Measurements from ENCODE around the gene DUSP7.

The DUSP7 gene

DNA sequence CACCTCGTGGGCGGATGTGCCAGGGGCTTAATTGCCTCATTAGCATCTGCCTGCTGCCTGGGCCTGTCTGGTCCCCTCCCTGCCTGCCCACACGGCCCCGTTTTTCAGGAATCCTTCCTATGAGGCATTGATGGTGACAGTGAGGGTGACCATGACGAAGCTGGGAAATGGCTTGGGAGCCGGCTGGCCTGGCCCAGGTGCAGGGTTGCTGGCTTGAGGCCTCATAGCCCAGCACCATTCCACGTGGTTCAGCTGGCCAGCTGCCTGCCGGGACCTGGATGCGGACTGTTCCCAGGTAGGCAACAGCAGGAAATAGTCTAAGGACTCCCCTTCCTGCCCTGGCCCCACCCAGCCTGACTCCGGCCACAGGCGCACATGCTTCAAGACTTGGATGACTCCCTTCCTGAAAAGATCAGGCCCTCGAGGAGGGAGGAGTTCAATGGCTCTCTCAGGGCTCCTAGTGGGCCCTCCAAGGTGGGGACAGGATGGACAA is 8.9 kb upstream of the DUSP7 start:
- DNase-seq (ENCODE audit: extremely low read depth, low read depth), result no peak
- TF ChIP-seq, protein P1, sequence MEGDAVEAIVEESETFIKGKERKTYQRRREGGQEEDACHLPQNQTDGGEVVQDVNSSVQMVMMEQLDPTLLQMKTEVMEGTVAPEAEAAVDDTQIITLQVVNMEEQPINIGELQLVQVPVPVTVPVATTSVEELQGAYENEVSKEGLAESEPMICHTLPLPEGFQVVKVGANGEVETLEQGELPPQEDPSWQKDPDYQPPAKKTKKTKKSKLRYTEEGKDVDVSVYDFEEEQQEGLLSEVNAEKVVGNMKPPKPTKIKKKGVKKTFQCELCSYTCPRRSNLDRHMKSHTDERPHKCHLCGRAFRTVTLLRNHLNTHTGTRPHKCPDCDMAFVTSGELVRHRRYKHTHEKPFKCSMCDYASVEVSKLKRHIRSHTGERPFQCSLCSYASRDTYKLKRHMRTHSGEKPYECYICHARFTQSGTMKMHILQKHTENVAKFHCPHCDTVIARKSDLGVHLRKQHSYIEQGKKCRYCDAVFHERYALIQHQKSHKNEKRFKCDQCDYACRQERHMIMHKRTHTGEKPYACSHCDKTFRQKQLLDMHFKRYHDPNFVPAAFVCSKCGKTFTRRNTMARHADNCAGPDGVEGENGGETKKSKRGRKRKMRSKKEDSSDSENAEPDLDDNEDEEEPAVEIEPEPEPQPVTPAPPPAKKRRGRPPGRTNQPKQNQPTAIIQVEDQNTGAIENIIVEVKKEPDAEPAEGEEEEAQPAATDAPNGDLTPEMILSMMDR (IDR thresholded peaks at IDR 0.05; ENCODE audit: low read depth, low read length), result no peak

DNA sequence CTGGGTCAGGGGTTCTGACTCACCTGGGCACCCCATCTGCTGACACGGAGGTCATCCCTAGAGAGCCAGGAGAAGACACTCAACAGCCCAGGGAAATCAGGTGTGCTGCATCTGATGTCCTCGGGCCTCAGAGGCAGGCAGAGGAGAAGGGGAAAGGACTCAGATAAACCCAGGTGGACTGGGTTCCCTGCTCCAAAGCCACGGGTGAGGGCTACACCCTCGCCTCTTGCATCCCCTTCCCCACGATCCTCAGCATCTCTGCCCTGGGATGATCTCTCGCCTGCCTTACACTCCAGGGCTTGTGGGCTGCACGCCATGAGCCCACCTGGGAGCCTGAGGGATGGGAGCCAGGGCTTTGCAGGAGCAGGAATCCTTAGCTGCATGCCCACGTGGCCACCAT is 8.2 kb upstream of the DUSP7 start:
- TF ChIP-seq, protein P1 (IDR thresholded peaks at IDR 0.05; ENCODE audit: low read depth, low read length), result no peak
- DNase-seq (ENCODE audit: extremely low read depth, low read depth), result no peak

DNA sequence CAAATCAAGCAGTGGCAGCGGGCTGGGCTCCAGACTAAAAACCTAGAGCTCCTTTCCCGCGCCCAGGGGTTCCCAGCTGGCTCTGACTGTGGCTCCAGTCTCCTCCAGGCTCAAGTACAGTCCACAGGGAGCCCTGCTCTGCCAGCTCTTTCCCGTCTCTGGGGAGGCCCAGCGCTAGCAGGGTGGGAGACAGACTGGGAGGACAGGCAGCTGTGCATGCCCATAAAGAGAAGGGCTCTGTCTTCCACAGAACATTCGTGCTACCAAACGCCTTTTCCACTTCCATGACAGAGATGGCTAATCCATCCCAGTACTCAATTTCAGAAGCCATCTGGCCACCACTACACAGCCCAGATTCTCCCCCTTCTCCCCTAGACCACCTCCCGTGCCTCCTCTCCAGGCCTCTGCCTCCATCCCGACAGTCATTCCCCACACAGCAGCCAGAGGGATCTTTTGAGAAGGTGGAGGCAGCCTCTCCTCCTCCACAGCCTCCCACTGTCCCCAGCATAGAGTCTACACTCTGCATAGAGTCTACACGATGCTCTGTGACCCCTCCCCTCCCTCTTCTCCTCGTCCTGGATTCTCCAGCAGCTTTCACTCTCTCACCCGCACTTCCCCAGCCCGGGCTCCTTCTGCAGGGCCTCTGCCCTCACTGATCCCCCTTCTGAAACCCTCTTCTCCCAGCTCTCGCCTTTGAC is 6.8 kb upstream of the DUSP7 start:
- DNase-seq (ENCODE audit: extremely low read depth, low read depth), result no peak
- TF ChIP-seq, protein P1 (IDR thresholded peaks at IDR 0.05; ENCODE audit: low read depth, low read length), result no peak

DNA sequence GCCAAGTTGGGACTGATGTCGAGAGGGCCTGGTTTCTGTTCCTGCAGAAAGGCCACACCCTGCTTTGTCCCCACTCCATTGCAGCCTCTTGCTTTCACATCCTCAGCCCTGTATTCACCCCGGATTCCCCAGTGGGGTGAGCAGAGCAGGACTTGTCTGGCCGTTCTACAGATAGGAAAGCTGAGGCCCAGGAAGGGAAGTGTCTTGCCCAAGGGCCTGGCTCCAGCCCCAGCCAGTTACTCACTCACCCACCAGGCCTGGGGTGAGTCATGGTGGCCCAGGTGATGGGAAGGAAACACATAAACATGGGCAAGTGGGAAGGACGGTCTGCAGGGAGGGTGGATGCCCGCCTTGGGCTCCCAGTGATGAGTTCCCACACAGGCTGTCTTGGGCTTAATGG is 6.1 kb upstream of the DUSP7 start:
- TF ChIP-seq, protein P1 (IDR thresholded peaks at IDR 0.05; ENCODE audit: low read depth, low read length), result no peak
- DNase-seq (ENCODE audit: extremely low read depth, low read depth), result peak; percentile 62

DNA sequence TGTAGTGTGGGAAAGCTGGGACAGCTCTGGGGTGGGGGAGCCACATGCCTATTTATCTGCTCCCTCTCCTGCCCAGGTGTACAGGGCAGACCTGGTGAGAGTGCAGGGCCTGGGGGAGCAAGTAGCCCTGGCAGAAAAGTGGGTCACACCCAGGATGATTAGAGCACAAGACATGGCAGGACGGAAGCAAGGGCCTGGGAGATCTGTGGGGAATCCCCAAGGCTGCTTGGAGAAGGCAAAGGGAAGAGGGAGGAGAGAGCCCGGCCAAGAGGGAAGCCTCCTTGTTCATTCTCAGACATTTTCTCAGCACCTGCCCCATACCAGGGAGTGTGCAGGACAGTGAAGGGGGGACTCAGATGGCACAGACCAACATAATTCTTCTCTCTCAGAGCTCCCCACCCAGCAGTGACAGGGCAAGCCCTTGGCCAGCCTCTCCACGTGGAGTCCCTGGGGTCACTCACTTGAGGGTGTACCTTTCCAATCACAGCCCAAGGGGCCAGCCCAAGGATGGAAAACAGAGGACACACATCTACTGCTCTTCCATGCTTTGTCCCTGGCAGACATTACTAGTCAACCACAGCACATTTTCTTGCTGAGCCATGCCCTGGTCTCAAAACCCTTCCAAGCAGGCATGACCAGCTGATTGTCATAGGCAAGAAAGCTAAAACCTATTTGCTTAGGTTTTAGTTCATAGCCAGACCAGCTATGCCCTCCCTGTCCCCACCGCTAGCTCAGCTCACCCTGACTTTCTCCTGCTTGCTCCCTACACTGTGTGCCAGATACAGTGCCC is 4.9 kb upstream of the DUSP7 start:
- no peak for DNase-seq (ENCODE audit: extremely low read depth, low read depth)
- TF ChIP-seq, protein P1 (IDR thresholded peaks at IDR 0.05; ENCODE audit: low read depth, low read length), result no peak

DNA sequence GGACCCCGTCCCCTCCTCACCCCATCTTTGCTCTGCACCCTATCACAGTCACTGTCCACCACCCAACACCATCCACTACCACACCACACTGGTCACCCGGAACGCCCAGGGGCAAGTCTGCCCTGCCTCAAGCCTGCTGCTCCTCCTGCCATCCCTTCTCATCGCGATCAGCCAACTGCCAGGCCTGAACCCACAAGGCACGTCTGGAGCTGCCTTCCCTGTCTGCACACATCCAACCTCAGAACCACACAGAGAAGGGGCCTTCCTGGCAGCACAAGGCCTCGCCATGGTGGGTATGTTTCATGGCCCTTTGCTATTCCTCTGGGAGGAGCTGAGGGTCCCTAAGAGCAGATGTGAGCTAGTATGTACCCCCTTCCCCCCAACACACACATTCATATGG is 3.4 kb upstream of the DUSP7 start:
- TF ChIP-seq, protein P1 (IDR thresholded peaks at IDR 0.05; ENCODE audit: low read depth, low read length), result no peak
- no peak for DNase-seq (ENCODE audit: extremely low read depth, low read depth)
